Lower leg skin (tissue), 4 donors: Measurements from ENCODE around the gene PRDM9. TPM values are rescaled to one million over a fixed set of nuclear protein-coding genes. Genes with fewer than 3 reads are reported as not detected.
"Not testable (repeated sequence)": the region's sequence is repeated elsewhere in the genome, so short reads cannot be mapped to it uniquely, and the experiment has no call there.

Experiments
- DNase-seq, 2 donors: peaks; one replicate each; pipeline ENCODE4 v3.0.0-alpha.2; 2019; ENCODE audit warnings: low spot score in 2 of 2
- H3K4me3 ChIP-seq: fragments of 200-600 bp; sonication (generic); 2 replicates; pipeline ENCODE4 v1.5.1; 2017; ENCODE audit warnings: mild to moderate bottlenecking, low read depth; ENCODE audit not compliant: poor library complexity, severe bottlenecking
- CTCF ChIP-seq, 3 donors: fragments of 450-650 bp; IDR thresholded peaks; one replicate each; pipeline ENCODE4 v1.5.1; 2016; ENCODE audit warnings: antibody characterized with exemption in 3 of 3, mild to moderate bottlenecking in 3 of 3, moderate library complexity in 2 of 3
- POLR2A ChIP-seq, 2 donors: fragments of 450-650 bp; IDR thresholded peaks; one replicate each; pipeline ENCODE4 v1.6.1; 2016 to 2017; ENCODE audit warnings: antibody characterized with exemption in 2 of 2, mild to moderate bottlenecking in 1 of 2, moderate library complexity in 1 of 2
- WGBS, 2 donors: methylation state at CpG; one replicate each; pipeline ENCODE4 v1.1.5; 2018; 5-methylcytosine and 5-hydroxymethylcytosine counted together
- intact Hi-C: fragments of 100-400 bp; cut with DNase I; formaldehyde crosslinking; loops from one replicate; pipeline ENCODE4 v1.15.0; 2023; ENCODE audit warnings: low total_unique reads
- total RNA-seq, 4 donors: library from RNA; depleted of rRNA; stranded (reverse); fragments of >200 nt; gene quantifications; one replicate each; pipeline ENCODE4 v1.1.0, GENCODE V29; 2016

The PRDM9 gene
- total RNA-seq, 4 donors from 2014 or later: not detected

DNA sequence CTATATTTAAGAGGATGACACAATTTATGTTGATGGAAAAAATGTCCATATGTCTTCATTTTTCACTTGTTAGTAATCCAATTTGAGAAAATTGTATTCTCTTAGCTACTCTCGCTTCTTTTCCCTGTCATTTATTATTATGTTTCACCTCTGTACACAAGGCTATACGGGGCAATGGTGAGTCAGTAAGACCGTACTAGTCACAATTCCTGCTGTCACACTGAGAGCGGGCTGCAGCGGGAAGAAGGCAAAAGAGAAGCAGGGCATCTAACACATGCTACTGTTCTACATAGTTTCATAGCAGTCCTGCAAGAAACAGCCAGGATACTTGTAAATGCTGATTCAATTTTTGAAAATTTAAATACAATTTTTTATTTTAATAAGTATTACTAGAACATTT, 23.3 kb upstream of the PRDM9 start:
- H3K4me3 ChIP-seq: no peak overlapping the region
- intact Hi-C loops: no loop called here
- TF ChIP-seq POLR2A (IDR thresholded peaks at IDR 0.05) (no peak), CTCF (IDR thresholded peaks at IDR 0.05) (no peak)
- WGBS, 2 donors: 73 to 80% methylated on average over 5 of the region's 5 CpGs
- DNase-seq: no peak

DNA sequence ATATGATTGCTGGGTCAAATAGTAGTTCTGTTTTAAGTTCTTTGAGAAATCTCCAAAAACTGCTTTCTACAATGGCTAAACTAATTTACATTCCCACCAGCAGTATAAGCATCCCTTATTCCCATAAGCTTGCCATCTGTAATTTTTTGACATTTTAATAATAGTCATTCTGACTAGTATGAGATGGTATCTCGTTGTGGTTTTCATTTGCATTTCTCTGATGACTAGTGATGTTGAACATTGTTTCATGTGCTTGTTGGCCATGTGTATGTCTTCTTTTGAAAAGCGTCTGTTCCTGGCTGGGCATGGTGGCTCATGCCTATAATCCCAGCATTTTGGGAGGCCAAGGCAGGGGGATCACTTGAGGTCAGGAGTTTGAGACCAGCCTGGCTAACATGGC, 21.2 kb upstream of the PRDM9 start:
- 47 to 76% methylated on average over 2 of the region's 2 CpGs for WGBS, 2 donors
- intact Hi-C loops, H3K4me3 ChIP-seq, DNase-seq: not testable (repeated sequence)

DNA sequence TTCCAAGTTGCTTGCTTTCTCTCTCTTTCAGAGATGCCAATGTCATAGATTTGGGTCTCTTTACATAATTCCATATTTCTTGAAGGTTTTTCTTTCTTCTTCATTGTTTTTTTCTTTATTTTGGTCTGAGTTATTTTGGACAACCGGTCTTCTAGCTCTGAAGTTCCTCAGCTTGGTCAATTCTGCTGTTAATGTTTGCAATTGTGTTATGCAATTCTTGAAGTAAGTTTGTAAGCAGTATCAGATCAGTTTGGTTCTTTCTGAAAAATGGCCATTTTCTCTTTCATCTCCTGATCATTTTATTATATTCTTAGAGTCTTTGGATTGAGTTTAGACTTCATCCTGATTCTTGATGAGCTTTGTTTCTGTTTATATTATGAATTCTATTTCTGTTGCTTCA, 16.4 kb upstream of the PRDM9 start:
- intact Hi-C loops: loop anchor here (5.0 kb wide), 1 partner anchor 34 kb away; no protein-coding TSS in a partner anchor
- no peak overlapping the region for H3K4me3 ChIP-seq
- no peak for DNase-seq
- 85 to 92% methylated on average over 1 of the region's 1 CpG for WGBS, 2 donors
- TF ChIP-seq CTCF (IDR thresholded peaks at IDR 0.05): no peak
- TF ChIP-seq POLR2A (IDR thresholded peaks at IDR 0.05): no peak

- TF ChIP-seq CTCF (IDR thresholded peaks at IDR 0.05): no peak
- no peak for TF ChIP-seq POLR2A (IDR thresholded peaks at IDR 0.05)
- WGBS, 2 donors: 81 to 84% methylated on average over 1 of the region's 1 CpG
- no peak overlapping the region for H3K4me3 ChIP-seq
- intact Hi-C loops: loop anchor here (5.0 kb wide), 1 partner anchor 37 kb away; no protein-coding TSS in a partner anchor
- DNase-seq: no peak
These were observed 12.9 kb upstream of the PRDM9 start for GRCh38 chr5:23494558-23494957.

GRCh38 chr5:23496576-23496975, 10.8 kb upstream of the PRDM9 start:
- TF ChIP-seq POLR2A (IDR thresholded peaks at IDR 0.05) (no peak), CTCF (IDR thresholded peaks at IDR 0.05) (no peak)
- DNase-seq: no peak
- intact Hi-C loops: no loop called here
- 83 to 91% methylated on average over 1 of the region's 1 CpG for WGBS, 2 donors
- no peak overlapping the region for H3K4me3 ChIP-seq

GRCh38 chr5:23506329-23507236, 826 bp upstream of the PRDM9 start:
- intact Hi-C loops: no loop called here
- WGBS, 2 donors: 47 to 87% methylated on average over 15 to 21 of the region's 23 CpGs
- no peak for DNase-seq
- TF ChIP-seq POLR2A (IDR thresholded peaks at IDR 0.05): no peak
- no peak for TF ChIP-seq CTCF (IDR thresholded peaks at IDR 0.05)
- no peak overlapping the region for H3K4me3 ChIP-seq

- WGBS, 2 donors: 87% methylated on average over 5 of the region's 5 CpGs
- DNase-seq, intact Hi-C loops, H3K4me3 ChIP-seq: not testable (repeated sequence)
These were observed 3.0 kb downstream of the PRDM9 start for GRCh38 chr5:23510434-23510833.
